Measurements from ENCODE around the gene CARD10. TPM values are rescaled to one million over a fixed set of nuclear protein-coding genes. Genes with fewer than 3 reads are reported as not detected.

The CARD10 gene
- total and polyA plus RNA-seq, 2 of the 13 experiments (the other 11 are each of a cell fraction or from before 2014, with no cell fraction given): 35.2 to 55.8 TPM

GRCh38 chr22:37538590-37539357 is 19.6 kb upstream of the CARD10 start (continued):
- no peak for TF ChIP-seq PHF5A (CRISPR knock-in tag; IDR thresholded peaks at IDR 0.05; ENCODE audit: low read depth, unreplicated experiment)
- peak; percentile 51 for TF ChIP-seq ARID5B (CRISPR knock-in tag; IDR thresholded peaks at IDR 0.05)
- no peak for TF ChIP-seq ZNF605 (CRISPR knock-in tag; IDR thresholded peaks at IDR 0.05)
- TF ChIP-seq ZBTB38 (CRISPR knock-in tag; IDR thresholded peaks at IDR 0.05): peak; percentile 63; the same call in 1 of the 2 replicates
- TF ChIP-seq HMGA1 (CRISPR knock-in tag; conservative IDR thresholded peaks at IDR 0.05): no peak
- TF ChIP-seq PRPF4 (IDR thresholded peaks at IDR 0.05; ENCODE audit: low read depth, low read length, poor library complexity, severe bottlenecking): no peak
- TF ChIP-seq ZNF790 (CRISPR knock-in tag; IDR thresholded peaks at IDR 0.05; ENCODE audit: borderline replicate concordance): no peak
- TF ChIP-seq NFIC (IDR thresholded peaks at IDR 0.05; ENCODE audit: low read length): no peak
- no peak for TF ChIP-seq RCOR2 (CRISPR knock-in tag; IDR thresholded peaks at IDR 0.05)
- TF ChIP-seq XBP1 (CRISPR knock-in tag; IDR thresholded peaks at IDR 0.05): no peak
- TF ChIP-seq ZNF572 (CRISPR knock-in tag; IDR thresholded peaks at IDR 0.05): no peak
- TF ChIP-seq ZNF841 (CRISPR knock-in tag; IDR thresholded peaks at IDR 0.05; ENCODE audit: borderline replicate concordance): no peak
- 0 out of 2 replicates have a peak, but pooled peaks have one; percentile 52 for TF ChIP-seq MEIS2 (CRISPR knock-in tag; IDR thresholded peaks at IDR 0.05)
- TF ChIP-seq SMYD3 (CRISPR knock-in tag; IDR thresholded peaks at IDR 0.05): no peak
- TF ChIP-seq ZMAT3 (CRISPR knock-in tag; conservative IDR thresholded peaks at IDR 0.05): no peak
- no peak for TF ChIP-seq ZBTB43 (CRISPR knock-in tag; conservative IDR thresholded peaks at IDR 0.05)

Measured in HepG2 (cell line).